Measurements from ENCODE around the gene RNF10. TPM values are rescaled to one million over a fixed set of nuclear protein-coding genes. Genes with fewer than 3 reads are reported as not detected.
"Not testable (repeated sequence)": the region's sequence is repeated elsewhere in the genome, so short reads cannot be mapped to it uniquely, and the experiment has no call there.

The RNF10 gene
- total RNA-seq (2014; rRNA removed; shearing (Covaris generic)), result 74.5 and 92.7 TPM in 2 replicates

DNA sequence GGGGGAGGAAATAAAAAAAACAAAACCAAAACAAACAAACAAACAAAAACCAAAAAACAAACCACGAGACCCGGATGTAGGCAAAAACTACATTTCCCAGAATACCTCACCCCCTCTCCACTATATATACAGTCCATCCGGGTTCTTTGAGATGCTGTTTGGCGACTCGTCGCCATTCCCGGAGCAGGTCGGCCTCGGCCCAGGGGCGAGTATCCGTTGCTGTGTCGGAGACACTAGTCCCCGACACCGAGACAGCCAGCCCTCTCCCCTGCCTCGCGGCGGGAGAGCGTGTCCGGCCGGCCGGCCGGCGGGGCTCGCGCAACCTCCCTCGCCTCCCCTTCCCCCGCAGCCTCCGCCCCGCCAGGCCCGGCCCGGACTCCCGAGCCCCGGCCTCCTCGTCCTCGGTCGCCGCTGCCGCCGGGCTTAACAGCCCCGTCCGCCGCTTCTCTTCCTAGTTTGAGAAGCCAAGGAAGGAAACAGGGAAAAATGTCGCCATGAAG lies at the start of gene RNF10:
TSS of gene RNF10 (plus strand) at position 154 of the 500 bp plus-strand sequence. CDS start 456 bp downstream, outside the sequence.
- DNase-seq (ENCODE audit: low read depth), result peak; percentile 82

DNA sequence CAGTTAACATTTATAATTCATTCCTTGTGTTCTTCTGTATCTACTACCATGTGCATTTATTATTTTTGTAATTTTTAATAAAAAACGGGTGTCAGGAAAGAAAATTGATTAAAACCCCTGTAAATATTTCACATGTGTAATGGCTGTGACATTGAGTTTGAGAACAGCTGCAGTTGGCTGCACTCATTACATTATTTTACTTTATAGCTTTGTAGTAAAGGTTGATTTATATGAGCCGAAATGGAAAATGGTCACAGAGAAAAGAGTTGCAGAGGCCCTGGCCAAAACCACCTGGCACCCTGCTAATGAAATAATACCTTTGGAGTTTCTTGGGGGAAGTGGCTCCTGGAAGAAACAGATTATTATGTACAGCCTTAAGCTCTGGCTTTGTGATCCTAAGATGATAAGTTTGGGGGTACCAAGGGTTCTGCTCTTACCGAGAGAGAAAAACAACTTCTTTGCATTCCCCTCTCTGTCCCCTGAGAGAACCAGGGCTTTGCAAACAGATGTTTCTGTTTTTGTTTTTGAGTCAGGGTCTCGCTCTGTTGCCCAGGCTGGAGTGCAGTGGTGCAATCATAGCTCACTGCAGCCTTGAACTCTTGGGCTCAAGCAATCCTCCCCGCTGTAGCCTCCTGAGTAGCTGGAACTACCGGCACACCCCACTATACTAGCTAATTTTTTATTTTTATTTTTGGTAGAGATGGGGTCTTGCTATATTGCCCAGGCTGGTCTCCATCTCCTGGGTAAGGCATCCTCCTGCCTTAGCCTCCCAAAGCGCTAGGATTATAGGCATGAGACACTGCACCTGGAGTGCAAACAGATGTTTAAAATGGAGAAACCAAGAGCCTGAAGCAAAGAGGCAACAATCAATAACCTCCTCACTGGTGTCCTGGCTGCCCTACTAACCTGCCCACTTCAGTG lies 47.9 kb upstream of the RNF10 start:
- DNase-seq (ENCODE audit: low read depth), result no peak

DNA sequence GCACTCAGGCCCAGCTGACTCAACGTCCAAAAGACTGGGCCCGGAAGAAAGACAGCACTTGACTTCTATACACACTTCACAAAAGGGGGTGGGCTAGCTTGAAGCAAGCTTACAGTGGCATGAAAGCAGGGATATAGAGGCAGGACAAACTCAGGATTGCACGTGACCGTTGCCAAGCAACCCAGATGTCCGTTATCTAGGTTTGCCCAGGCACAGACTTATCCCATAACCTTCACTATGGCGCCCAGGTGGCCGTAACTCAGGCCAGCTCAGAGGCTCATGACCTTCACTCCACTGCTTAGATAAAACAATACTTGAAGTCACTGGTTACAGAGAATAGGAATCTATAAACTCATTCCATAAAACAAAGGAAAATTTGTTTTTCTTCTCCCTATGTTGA lies 46.6 kb upstream of the RNF10 start:
- not testable (repeated sequence) for DNase-seq (ENCODE audit: low read depth)

DNA sequence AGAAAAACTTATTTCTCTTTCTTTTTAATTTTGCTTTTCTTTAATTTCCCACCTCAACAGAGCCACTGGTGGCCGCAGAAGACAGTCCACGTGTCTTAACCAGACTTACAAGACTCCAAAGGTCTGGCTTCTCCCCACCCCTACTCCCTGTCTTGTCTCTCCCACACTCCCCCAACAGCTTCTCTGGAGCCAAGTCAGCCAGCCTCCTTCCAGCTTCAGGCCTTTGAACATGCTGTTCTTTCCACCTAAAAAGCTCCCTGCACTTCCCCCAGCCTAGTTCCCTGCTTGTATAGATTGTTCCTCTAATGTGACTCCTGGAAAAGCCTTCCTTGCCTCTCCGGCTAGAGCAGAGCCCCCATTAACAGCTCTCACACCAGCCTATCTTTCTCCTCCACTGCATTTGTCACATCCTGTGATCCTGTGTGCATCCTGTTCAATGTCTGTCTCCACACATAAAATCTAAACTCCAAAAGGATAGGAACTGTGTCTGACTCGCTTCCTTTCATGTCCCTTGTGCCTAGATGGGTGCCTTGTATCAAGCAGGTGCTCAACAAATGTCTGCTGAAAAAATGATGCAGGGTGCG lies 46.0 kb upstream of the RNF10 start:
- DNase-seq (ENCODE audit: low read depth), result no peak

DNA sequence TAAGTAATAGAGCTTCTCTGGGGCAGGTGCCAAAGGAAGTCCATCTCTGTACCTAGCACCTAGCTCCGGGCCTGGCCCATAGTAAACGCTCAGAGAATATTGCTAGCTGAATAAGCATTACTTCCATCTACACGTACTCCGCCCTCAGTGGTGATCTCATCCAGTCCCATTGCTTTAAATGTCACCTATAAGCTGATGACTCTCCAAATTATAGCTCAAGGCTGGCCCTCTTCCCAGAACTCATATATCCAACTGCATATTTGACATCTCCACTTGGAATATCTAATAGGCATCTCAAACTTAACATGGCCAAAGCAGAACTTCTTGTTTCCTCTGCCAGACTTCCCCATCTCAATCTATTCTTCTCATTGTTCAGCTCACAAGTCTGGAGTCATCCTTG lies 45.1 kb upstream of the RNF10 start:
- no peak for DNase-seq (ENCODE audit: low read depth)

DNA sequence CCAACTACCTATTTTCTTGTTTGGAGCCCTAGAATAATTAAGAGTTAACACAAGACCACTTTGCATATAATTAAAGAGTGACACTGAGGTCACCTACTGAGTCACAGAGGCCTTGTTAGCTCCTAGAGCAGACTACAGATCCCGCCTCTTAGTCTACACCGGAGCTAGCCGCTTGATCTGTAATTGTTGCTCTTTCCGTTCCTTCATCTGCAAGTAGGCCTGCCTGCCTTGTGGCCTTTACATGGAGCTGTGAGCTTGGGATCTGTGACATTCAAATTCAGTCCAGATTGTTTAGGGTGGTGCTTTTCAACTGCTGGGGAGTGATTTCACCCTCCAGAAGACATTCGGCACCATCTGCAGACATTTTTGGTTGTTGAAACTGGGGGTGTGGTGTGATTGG lies 43.8 kb upstream of the RNF10 start:
- DNase-seq (ENCODE audit: low read depth), result no peak

DNA sequence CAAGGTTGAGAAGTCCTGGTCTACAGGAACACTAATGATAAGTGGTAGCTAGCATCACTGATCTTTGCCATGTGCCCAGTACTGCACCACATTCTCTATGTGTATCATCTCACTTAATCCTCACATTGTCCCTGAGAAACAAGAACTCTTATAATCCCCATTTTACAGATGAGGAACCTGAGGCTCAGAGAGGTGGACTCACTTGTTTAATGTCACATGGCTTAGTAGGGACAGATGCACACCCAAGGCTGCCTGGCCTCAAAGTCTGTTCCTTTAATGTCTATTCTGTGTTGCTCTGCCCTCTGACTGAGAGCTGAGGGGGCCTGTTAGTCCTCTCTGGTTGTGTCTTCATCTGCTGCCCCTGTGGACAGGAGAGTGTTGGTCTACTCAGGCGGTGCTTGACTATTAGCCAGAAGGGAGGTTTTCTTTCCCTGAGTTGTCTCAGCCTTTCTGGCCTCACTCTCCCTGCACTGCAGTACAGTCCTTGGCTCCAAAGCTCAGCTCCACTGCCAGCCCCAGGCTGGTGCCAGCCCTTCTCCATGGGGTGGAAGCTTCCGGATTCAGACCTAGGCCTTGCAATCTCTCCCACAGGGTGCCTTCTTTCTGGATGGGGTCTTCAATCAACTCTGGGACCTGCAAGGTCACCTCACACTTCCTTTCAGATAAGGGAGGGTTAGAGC lies 43.2 kb upstream of the RNF10 start:
- no peak for DNase-seq (ENCODE audit: low read depth)

DNA sequence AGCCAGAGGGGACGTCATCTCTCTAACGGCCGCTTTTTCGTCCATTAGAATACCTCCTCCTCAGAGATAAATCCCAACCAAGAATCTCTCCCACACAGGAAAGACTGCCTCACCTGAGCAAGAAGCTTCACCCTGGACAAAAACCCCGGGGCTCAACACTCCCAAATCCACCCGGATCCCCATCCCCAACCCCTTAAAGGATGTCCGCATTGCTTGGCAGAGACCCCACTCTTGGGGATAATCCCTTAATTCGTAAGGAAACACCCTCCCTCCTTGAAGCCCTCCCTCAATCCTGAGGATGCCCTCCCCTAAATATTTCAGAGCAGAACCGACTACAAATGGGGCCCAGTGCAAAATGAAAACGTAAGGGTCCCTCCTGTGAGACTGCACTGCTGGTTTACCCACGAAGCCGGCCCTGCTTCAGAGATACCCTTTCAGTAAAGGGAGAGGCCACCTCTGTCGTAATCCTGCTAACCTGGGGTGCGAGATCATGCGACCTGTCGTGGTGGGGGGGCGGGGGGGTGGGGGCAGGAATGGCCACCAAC lies 38.9 kb upstream of the RNF10 start:
- DNase-seq (ENCODE audit: low read depth), result no peak

DNA sequence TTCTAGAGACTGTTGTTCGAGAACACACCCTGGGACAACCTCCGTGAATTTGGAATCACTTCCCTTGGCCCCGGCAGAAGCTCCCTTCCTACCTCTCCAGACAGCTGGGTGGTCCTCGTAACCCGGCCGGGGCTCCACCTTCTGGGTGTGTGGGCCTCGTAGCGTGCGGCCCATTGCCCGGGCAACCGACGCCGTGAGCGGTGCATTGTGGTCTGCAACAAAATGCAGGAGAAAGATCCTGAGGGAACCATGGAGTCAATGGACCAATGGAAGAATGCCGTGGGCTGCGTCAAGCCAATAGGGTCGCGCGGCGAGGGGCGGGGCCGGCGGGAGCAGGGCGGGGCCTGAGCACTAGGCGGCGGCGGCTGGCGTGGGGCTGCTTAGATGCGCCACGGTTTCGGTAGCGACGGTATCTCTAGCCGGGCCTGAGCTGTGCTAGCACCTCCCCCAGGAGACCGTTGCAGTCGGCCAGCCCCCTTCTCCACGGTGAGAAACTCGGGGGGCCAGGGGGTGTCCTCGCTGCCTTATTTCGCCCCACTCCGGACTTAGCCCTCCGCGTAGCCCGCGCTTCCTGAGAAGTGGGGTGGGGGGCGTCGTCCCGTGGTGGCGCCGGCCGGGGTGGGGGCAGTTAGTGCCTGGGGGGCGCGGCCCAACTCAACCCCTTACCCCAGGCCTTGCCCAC lies 38.3 kb upstream of the RNF10 start, which contains the start of gene DYNLL1:
TSS of gene DYNLL1 (plus strand) at position 383 of the 682 bp plus-strand sequence. CDS start 309 bp downstream, outside the sequence.
- DNase-seq (ENCODE audit: low read depth), result peak; percentile 98

DNA sequence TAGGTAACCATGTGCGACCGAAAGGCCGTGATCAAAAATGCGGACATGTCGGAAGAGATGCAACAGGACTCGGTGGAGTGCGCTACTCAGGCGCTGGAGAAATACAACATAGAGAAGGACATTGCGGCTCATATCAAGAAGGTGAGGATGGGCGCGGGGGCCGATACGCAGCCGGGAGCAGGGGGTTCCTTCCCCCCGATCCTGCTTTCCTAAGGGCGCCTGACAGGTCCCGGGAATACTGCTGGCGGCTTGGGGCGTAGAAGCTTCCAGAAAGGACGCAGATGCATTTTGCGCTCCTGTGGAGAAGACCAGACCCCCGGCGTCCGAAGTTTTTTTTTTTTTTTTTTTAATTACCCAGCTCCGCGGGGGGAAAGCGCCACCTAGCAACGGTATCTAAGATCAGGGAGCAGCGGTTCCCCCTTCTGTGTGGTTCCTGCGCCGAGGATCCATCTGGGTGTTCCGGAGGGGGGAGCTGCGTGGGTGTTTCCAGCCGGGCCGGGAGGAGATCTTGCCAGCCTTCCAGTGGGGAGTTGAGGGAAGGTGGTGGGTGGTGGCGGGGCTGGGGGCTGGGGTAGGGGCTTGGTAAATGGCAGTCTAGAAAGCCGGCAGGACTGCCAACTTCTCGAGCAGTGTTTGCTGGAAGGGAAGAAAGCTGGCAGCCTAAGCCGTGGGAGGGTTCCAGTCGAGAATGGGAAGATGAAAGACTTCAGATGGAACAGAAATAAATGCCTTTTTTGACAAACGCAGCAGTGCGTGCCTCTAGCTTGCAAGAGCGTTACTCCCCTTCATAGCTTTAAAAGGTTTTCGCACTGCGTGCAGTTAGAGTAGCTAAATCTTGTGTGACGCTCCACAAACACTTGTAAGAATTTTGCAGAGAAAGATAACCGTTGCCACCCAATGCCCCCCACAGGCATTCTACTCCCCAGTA lies 37.5 kb upstream of the RNF10 start:
- DNase-seq (ENCODE audit: low read depth), result peak; percentile 53

DNA sequence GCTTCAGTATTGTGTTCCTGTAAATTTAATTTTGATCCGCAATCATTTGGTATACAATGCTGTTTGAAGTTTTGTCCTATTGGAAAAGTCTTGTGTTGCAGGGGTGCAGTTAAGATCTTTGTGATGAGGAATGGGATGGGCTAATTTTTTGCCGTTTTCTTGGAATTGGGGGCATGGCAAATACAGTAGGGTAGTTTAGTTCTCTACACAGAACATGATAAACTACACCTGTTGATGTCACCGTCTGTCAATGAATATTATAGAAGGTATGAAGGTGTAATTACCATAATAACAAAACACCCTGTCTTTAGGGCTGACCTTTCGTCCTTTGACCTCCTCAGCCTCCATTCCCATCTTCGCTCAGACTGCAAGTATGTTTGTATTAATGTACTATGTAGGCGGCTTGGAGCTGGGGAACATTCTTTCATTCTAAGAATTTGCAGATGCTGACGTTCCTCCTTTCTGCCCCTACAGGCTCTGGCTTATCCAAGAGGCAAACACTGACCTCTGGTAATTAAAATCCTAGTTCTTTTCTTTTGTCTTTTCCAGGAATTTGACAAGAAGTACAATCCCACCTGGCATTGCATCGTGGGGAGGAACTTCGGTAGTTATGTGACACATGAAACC lies 36.5 kb upstream of the RNF10 start:
- no peak for DNase-seq (ENCODE audit: low read depth)

DNA sequence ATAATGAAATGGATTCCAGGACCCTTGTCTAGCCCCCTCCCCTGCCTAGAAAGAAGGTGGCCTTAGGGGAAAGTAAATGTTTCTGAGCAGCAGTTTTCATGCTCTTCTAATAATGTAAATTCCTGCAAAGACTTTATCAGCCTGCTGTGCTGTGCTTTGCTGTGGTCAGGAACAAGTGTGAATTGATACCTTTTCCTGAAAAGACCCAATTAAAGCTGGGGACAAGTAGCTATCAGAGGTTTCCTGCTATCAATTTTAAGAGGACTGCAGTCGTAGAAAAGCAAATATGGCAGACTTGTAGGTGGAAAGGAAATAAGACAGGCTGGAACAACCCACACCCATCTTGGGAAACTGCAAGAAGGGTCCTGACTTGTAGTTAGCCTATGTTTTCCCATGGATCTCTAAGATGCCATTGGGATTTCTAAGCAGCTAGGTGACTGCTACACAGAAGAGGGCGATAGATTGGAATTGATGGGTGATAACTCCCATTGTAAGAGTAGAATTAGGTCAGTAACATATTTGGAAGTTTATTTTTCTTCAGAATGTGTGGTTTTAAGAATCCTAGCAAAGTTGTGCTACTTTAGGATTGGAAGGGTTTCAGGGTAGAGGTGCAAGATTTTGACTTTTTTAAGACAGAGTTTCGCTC lies 35.2 kb upstream of the RNF10 start:
- DNase-seq (ENCODE audit: low read depth), result no peak

DNA sequence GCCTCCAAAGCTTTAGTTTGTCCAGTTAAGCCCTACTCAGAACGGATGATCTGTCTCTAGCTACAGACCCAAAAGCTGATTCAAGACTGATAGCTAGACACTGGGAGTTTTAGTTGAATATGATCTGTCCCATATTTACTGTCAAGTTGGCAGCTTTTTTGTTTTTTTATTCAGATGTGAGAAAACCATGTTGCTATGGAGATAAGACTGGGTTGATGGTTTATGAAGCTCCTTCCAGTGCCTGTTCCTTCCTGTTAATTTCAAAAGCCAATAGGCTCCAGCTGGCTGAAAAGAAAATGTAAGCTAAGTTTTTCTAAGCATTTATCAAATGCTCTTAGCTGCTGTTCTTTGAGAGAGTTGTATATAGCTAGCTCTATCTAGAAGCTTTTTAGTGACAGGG lies 33.6 kb upstream of the RNF10 start:
- no peak for DNase-seq (ENCODE audit: low read depth)

DNA sequence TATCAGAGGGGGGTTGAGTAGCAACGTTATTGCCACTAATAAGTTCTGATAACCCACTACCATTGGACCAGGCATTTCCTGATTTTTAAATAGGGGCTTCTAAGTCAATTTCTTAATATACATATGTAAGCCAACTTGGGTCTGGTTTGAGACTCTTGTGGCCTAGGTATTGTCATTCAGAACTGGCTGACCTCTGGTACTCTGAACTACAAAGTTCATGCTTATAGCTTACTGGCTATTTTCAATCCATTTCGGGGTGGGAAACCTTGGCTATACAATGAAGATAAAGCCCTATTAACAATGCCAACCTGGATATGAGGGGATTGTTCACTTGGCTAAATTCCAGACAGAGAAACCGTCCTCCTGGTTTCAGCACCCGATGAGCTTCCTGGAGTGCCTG lies 29.6 kb upstream of the RNF10 start:
- no peak for DNase-seq (ENCODE audit: low read depth)

DNA sequence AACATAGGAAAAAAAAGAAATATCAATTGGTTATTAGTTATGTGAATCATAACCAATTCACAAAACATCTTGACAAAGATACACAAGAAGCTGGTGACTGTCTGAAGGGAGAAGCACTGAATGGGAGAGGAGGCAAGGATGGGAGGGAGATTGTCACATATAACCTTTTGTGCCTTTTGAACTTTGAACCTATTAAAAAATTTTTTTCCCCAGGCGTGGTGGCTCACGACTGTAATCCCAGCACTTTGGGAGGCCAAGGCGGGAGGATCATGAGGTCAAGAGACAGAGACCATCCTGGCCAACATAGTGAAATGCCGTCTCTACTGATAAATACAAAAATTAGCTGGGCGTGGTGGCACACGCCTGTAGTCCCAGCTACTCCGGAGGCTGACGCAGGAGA lies 25.6 kb upstream of the RNF10 start:
- no peak for DNase-seq (ENCODE audit: low read depth)

DNA sequence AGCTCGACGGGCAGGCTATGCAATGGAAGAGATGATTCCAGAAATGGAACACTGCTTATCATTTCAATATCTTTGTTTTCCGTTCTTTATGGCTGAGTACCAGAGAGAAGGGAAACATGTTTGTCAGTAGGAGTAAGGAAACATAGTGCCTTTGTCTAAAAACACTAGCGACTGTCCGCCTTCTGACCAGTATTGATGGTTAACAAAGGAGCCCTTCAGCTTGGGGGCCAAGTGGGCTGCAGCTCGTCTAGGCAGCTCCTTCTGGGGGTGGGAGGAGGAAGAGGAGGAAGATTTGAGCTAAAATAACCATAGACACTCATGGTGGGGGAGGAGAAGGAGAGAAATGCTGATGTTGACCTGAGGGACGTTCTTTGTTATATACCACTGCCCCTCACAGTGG lies 20.2 kb upstream of the RNF10 start:
- no peak for DNase-seq (ENCODE audit: low read depth)

DNA sequence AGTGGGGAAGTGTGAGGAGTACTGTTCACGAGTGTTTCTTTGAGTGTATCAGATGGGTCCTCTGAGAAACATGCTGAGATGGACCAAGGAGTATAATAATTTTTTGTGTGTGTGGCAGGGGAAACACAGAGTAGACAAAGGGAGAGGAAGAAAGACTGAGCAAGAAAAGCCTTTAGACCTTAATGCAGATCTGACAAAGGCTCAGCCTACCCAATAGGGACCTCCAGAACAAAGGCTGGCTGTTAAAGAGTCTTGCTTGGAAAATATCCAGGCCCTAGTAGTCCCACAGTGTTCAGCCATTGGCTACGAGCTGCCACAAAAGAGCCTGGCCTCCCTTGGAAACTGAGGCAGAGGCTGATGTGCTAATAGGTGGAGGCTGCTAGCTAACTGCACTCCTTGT lies 18.7 kb upstream of the RNF10 start:
- DNase-seq (ENCODE audit: low read depth), result no peak

DNA sequence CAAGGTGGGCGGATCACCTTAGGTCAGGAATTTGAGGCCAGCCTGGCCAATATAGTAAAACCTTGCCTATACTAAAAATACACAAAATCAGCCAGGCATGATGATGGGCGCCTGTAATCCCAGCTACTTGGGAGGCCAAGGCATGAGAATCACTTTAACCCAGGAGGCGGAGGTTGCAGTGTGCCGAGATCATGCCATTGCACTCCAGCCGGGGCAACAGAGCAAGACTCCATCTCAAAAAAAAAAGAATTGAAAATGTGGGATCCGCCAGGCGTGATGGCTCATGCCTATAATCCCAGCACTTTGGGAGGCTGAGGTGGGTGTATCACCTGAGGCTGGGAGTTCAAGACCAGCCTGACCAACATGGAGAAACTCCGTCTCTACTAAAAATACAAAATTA lies 14.8 kb upstream of the RNF10 start:
- DNase-seq (ENCODE audit: low read depth), result not testable (repeated sequence)

DNA sequence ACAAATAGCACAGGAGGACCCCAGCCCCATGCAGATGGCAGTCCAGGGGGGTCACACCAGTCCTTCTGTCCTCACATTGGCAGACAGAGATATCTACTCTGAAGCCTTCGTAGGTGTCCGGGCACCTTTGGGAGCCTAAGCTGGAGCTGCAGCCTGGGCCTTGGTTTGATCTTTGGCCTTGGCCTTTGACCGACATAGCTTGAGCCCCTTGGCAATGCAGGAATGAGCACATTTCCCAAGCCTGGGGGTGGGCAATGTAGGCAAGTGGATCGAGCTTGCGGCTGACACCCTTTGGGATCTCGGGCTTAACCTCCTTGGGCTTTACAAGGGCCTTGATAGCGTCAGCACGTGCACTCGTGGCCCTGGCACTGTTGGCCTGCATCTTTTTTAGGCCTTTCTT lies 11.6 kb upstream of the RNF10 start:
- DNase-seq (ENCODE audit: low read depth), result no peak

All from Daoy (cell line).